MCF 10A (cell line): ENCODE results near the gene PSRC1. TPM values are rescaled to one million over a fixed set of nuclear protein-coding genes. Genes with fewer than 3 reads are reported as not detected.

Experiments used
- BruUV-seq: library from RNA; stranded (reverse); fragments of 400-500 nt; replicated peaks from 2 replicates; lab custom pipeline; 2021; lab: Mats Ljungman, UMichigan
- CTCF ChIA-PET: fragments of 300-600 bp; sonication (Branson Sonifier 250); formaldehyde crosslinking; extraction: SDS; loops from one replicate; lab custom pipeline; 2021; ENCODE audit warnings: antibody characterized with exemption, inconsistent platforms; lab: Yijun Ruan, JAX
- POLR2A ChIA-PET: fragments of 300-600, 350-650 bp; sonication (Branson Sonifier 250); formaldehyde crosslinking; extraction: SDS; loops from one replicate; lab custom pipeline; 2020; ENCODE audit warnings: antibody characterized with exemption, inconsistent platforms; lab: Yijun Ruan, JAX
- DNase-seq: peaks from one replicate; pipeline ENCODE4 v3.0.0-alpha.2; 2018; ENCODE audit not compliant: unreplicated experiment
- H3K27ac Mint-ChIP-seq: one replicate; pipeline ENCODE4 v1.8.0; 2022; ENCODE audit warnings: mild to moderate bottlenecking, low read depth, mixed read lengths; ENCODE audit not compliant: unreplicated experiment
- H3K27me3 Mint-ChIP-seq: one replicate; pipeline ENCODE4 v1.8.0; 2022; ENCODE audit warnings: mixed read lengths; ENCODE audit not compliant: insufficient read depth, unreplicated experiment
- H3K36me3 Mint-ChIP-seq: one replicate; pipeline ENCODE4 v1.8.0; 2022; ENCODE audit warnings: mild to moderate bottlenecking, moderate library complexity, mixed read lengths; ENCODE audit not compliant: insufficient read depth, unreplicated experiment
- H3K4me1 Mint-ChIP-seq: one replicate; pipeline ENCODE4 v1.8.0; 2022; ENCODE audit warnings: mixed read lengths; ENCODE audit not compliant: insufficient read depth, unreplicated experiment
- H3K4me3 Mint-ChIP-seq: one replicate; pipeline ENCODE4 v1.8.0; 2022; ENCODE audit warnings: mild to moderate bottlenecking, moderate library complexity, mixed read lengths; ENCODE audit not compliant: unreplicated experiment
- H3K9me3 Mint-ChIP-seq: one replicate; pipeline ENCODE4 v1.8.0; 2022; ENCODE audit warnings: mixed read lengths; ENCODE audit not compliant: unreplicated experiment
- CTCF ChIP-seq: fragments of 200-600 bp; IDR thresholded peaks from one replicate; pipeline ENCODE4 v1.8.0; 2022; ENCODE audit warnings: antibody characterized with exemption, mild to moderate bottlenecking; ENCODE audit not compliant: unreplicated experiment
- intact Hi-C: fragments of 100-400 bp; cut with micrococcal nuclease; formaldehyde crosslinking; loops from 2 replicates; pipeline ENCODE4 v1.14.1; 2022
- total RNA-seq: library from RNA; stranded (reverse); gene quantifications from 2 replicates; pipeline ENCODE4 v1.2.3, GENCODE V29; 2022

The PSRC1 gene
- total RNA-seq, 1 experiment from 2014 or later, result 19.4 TPM

GRCh38 chr1:109251277-109252166 lies 31.4 kb downstream of the PSRC1 start:
- intact Hi-C loops, result no loop called here
- ChIA-PET CTCF (interaction anchor here (0.8 to 1.5 kb wide), 4 partner anchors 11 to 147 kb away, joined by 3 read pairs; partner anchors contain the start of genes PSRC1 and SORT1), POLR2A (interaction anchor here (1.3 to 2.3 kb wide), 2 partner anchors 37 to 174 kb away, joined by 3 to 10 read pairs; no protein-coding TSS in a partner anchor)
- TF ChIP-seq CTCF, result no peak
- Mint-ChIP-seq H3K27ac (no peak overlapping the region), H3K36me3 (no peaks in the 10 kb centered on the region), H3K9me3 (no peaks in the 10 kb centered on the region), H3K27me3 (no peaks in the 10 kb centered on the region), H3K4me3 (peak overlapping the region; percentile 25), H3K4me1 (peaks cover 10% of the 10 kb centered on the region)
- no TSS peak for BruUV-seq
- no peak for DNase-seq

- no peak for TF ChIP-seq CTCF
- CTCF ChIA-PET, result interaction anchor here (0.7 to 1.8 kb wide), 9 partner anchors 10 to 281 kb away, joined by 3 to 9 read pairs (median 3); partner anchors contain the start of genes PSRC1 and SARS1
- peaks cover 8% of the 10 kb centered on the region for H3K4me1 Mint-ChIP-seq
- no peak for DNase-seq
- no peaks in the 10 kb centered on the region for H3K9me3 Mint-ChIP-seq
- no peak overlapping the region for H3K27ac Mint-ChIP-seq
- no TSS peak for BruUV-seq
- H3K27me3 Mint-ChIP-seq, result no peaks in the 10 kb centered on the region
- H3K4me3 Mint-ChIP-seq, result peak overlapping the region; percentile 47
- intact Hi-C loops, result no loop called here
- no peaks in the 10 kb centered on the region for H3K36me3 Mint-ChIP-seq
- POLR2A ChIA-PET, result interaction anchor here (0.6 to 2.3 kb wide), 9 partner anchors 11 to 175 kb away, joined by 3 to 19 read pairs (median 4); partner anchors contain the start of gene SARS1
These were observed 32.3 kb downstream of the PSRC1 start for GRCh38 chr1:109250454-109251276.

- Mint-ChIP-seq H3K4me1 (no peaks in the 10 kb centered on the region), H3K9me3 (no peaks in the 10 kb centered on the region), H3K36me3 (no peaks in the 10 kb centered on the region), H3K4me3 (peak overlapping the region; percentile 64), H3K27me3 (no peaks in the 10 kb centered on the region), H3K27ac (no peak overlapping the region)
- ChIA-PET CTCF (interaction anchor here (0.7 to 1.8 kb wide), 8 partner anchors 11 to 282 kb away, joined by 3 to 9 read pairs (median 3); partner anchors contain the start of genes PSRC1 and SARS1), POLR2A (interaction anchor here (0.6 to 2.3 kb wide), 11 partner anchors 10 to 287 kb away, joined by 3 to 19 read pairs (median 4); partner anchors contain the start of genes SARS1 and SORT1)
- intact Hi-C loops, result loop anchor here (1.0 kb wide), 1 partner anchor 10 kb away; no protein-coding TSS in a partner anchor
- DNase-seq, result no peak
- no peak for TF ChIP-seq CTCF
- no TSS peak for BruUV-seq
These were observed 33.1 kb downstream of the PSRC1 start for GRCh38 chr1:109249654-109250401.
